Keratinocyte (primary cell): ENCODE data around the gene CCDC167.

Source experiments
- CTCF ChIP-seq, 3 experiments: IDR thresholded peaks in 1 of 3; conservative IDR thresholded peaks in 1 of 3; optimal IDR thresholded peaks in 1 of 3; 2 replicates in 2 of 3; 3 replicates in 1 of 3; pipeline versions ENCODE3 to v1.5.1; 2011; ENCODE audit warnings: low read length in 3 of 3, mild to moderate bottlenecking in 3 of 3, moderate library complexity in 2 of 3, control low read depth in 1 of 3, inconsistent platforms in 1 of 3; ENCODE audit not compliant: insufficient read depth in 2 of 3; ENCODE audit errors: extremely low read depth in 1 of 3
- EZH2 ChIP-seq: IDR thresholded peaks from one replicate; pipeline ENCODE4 v1.6.1; 2012; ENCODE audit warnings: inconsistent platforms, mild to moderate bottlenecking, low read length, moderate library complexity

DNA sequence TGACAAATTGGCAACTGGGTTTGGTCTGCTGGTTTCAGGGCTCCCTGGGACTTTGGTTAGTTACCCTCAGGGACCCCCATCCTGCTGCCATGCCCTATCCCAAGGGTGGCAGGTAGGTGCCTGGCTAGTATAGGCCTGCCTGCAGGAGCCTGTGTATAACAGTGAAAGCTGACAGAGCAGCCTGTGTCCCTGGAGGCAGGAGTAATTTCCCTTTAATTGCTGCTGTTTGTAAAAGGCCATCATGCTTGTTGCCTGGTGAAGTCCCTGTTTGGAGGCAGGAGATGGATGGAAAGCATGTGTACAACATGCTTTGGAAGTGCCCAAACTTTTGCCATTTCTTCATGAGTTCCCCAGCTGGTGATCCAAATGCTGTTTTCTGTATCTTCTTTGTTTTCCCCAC lies 36.6 kb downstream of the CCDC167 start:
- TF ChIP-seq CTCF (optimal IDR thresholded peaks at IDR 0.05 in 1 of 3, IDR thresholded peaks at IDR 0.05 in 1 of 3, conservative IDR thresholded peaks at IDR 0.05 in 1 of 3; ENCODE audit: extremely low read depth in 1 of 3, insufficient read depth in 2 of 3, low read length in 3 of 3) (no peak), EZH2 (no peak)
